Mammary epithelial cell (primary cell): Measurements from ENCODE around the gene LIMCH1.
"Not testable (repeated sequence)": the region's sequence is repeated elsewhere in the genome, so short reads cannot be mapped to it uniquely, and the experiment has no call there.

Experiments used
- CTCF ChIP-seq, 2 donors: IDR thresholded peaks in 1 of 2; conservative IDR thresholded peaks in 1 of 2; 2 replicates each; pipeline ENCODE4 v1.5.1; 2011 to 2012; ENCODE audit warnings: inconsistent platforms in 2 of 2, low read length in 2 of 2, mild to moderate bottlenecking in 2 of 2, control low read depth in 1 of 2, low read depth in 1 of 2; ENCODE audit not compliant: insufficient read depth in 1 of 2; ENCODE audit errors: extremely low read depth in 1 of 2
- EZH2 ChIP-seq: IDR thresholded peaks from 2 replicates; pipeline ENCODE4 v1.6.1; 2012; ENCODE audit warnings: low read length, inconsistent platforms, borderline replicate concordance

- not testable (repeated sequence) for TF ChIP-seq CTCF (conservative IDR thresholded peaks at IDR 0.05 in 1 of 2, IDR thresholded peaks at IDR 0.05 in 1 of 2; ENCODE audit: extremely low read depth in 1 of 2, insufficient read depth in 1 of 2, low read depth in 1 of 2, low read length in 2 of 2); EZH2
Observed at GRCh38 chr4:41642746-41643145, 104.8 kb downstream of the LIMCH1 start.
